Stimulated activated CD4-positive, alpha-beta T cell treated with anti-CD3 and anti-CD28 coated beads, Interleukin-12 subunit alpha, Interleukin-12 subunit beta, amount 100 ng/mL, for 48 hours (primary cell): ENCODE measurements around the gene DUSP18.
"Not testable (repeated sequence)": the region's sequence is repeated elsewhere in the genome, so short reads cannot be mapped to it uniquely, and the experiment has no call there.

Experiments
- DNase-seq, 3 donors: peaks; one replicate each; pipeline ENCODE4 v3.0.0-alpha.2; 2020; ENCODE audit warnings: low read depth in 2 of 3, low spot score in 1 of 3

DUSP18 gene

GRCh38 chr22:30640839-30641430, 26.7 kb downstream of the DUSP18 start:
- no peak for DNase-seq

GRCh38 chr22:30640361-30640760, 27.3 kb downstream of the DUSP18 start:
- DNase-seq: no peak

GRCh38 chr22:30637701-30638114, 30.0 kb downstream of the DUSP18 start:
- DNase-seq: no peak

- DNase-seq: no peak
Observed at GRCh38 chr22:30636226-30637077, 31.2 kb downstream of the DUSP18 start.

GRCh38 chr22:30635273-30636225, 32.1 kb downstream of the DUSP18 start, which contains the start of gene SLC35E4:
TSS of gene SLC35E4 (plus strand) at chr22:30635781. CDS start at chr22:30636451, 670 bp downstream.
- DNase-seq: peak; percentile 88 to 96 (median 96)

GRCh38 chr22:30634471-30635233, 33.0 kb downstream of the DUSP18 start:
- DNase-seq: peak; percentile 86 to 88 (median 86)

- DNase-seq: not testable (repeated sequence)
Observed at GRCh38 chr22:30631469-30631868, 36.2 kb downstream of the DUSP18 start.

GRCh38 chr22:30628491-30628890, 39.2 kb downstream of the DUSP18 start:
- no peak for DNase-seq

- no peak for DNase-seq
Observed at GRCh38 chr22:30627471-30627870, 40.2 kb downstream of the DUSP18 start.

GRCh38 chr22:30626413-30626812, 41.3 kb downstream of the DUSP18 start:
- DNase-seq: no peak

GRCh38 chr22:30619909-30620308, 47.8 kb downstream of the DUSP18 start:
- DNase-seq: not testable (repeated sequence)

GRCh38 chr22:30617819-30618218, 49.9 kb downstream of the DUSP18 start:
- DNase-seq: no peak

- no peak for DNase-seq
Observed at GRCh38 chr22:30615543-30615954, 52.1 kb downstream of the DUSP18 start.

- no peak for DNase-seq
Observed at GRCh38 chr22:30614879-30615278, 52.8 kb downstream of the DUSP18 start.

GRCh38 chr22:30614268-30614667, 53.4 kb downstream of the DUSP18 start:
- DNase-seq: no peak

- DNase-seq: no peak
Observed at GRCh38 chr22:30612789-30613188, 54.9 kb downstream of the DUSP18 start.
